Activated gamma-delta T cell treated with Interleukin-2 at 50 U/mL for 16 hours (primary cell): ENCODE measurements around the gene ARHGAP45.

Source experiments
- DNase-seq: peaks from one replicate; pipeline ENCODE4 v3.0.0-alpha.2; 2020

ARHGAP45 gene

GRCh38 chr19:1038978-1039645 is 27.9 kb upstream of the ARHGAP45 start:
- DNase-seq, result no peak

- DNase-seq, result peak; percentile 100
These were observed 27.1 kb upstream of the ARHGAP45 start, which contains the start of gene ABCA7 for GRCh38 chr19:1039646-1040475. TSS of gene ABCA7 (plus strand) at chr19:1040107. CDS start at chr19:1041362, 1,255 bp downstream.

GRCh38 chr19:1040476-1041271 is 26.3 kb upstream of the ARHGAP45 start:
- peak; percentile 87 for DNase-seq

- DNase-seq, result no peak
These were observed 25.6 kb upstream of the ARHGAP45 start for GRCh38 chr19:1041272-1041834.

GRCh38 chr19:1041835-1042685 is 24.9 kb upstream of the ARHGAP45 start:
- no peak for DNase-seq

- DNase-seq, result no peak
These were observed 24.1 kb upstream of the ARHGAP45 start for GRCh38 chr19:1042689-1043511.

GRCh38 chr19:1045247-1045603 is 21.7 kb upstream of the ARHGAP45 start:
- DNase-seq, result peak; percentile 42

GRCh38 chr19:1046117-1046626 is 20.8 kb upstream of the ARHGAP45 start:
- DNase-seq, result no peak

- DNase-seq, result no peak
These were observed 19.9 kb upstream of the ARHGAP45 start for GRCh38 chr19:1046836-1047695.

- no peak for DNase-seq
These were observed 19.2 kb upstream of the ARHGAP45 start for GRCh38 chr19:1047696-1048147.

- no peak for DNase-seq
These were observed 17.9 kb upstream of the ARHGAP45 start for GRCh38 chr19:1049106-1049505.

GRCh38 chr19:1049800-1050199 is 17.2 kb upstream of the ARHGAP45 start:
- DNase-seq, result no peak

GRCh38 chr19:1050989-1051788 is 15.8 kb upstream of the ARHGAP45 start:
- no peak for DNase-seq

GRCh38 chr19:1051791-1052190 is 15.2 kb upstream of the ARHGAP45 start:
- DNase-seq, result no peak

- no peak for DNase-seq
These were observed 14.5 kb upstream of the ARHGAP45 start for GRCh38 chr19:1052349-1052975.

- DNase-seq, result no peak
These were observed 13.5 kb upstream of the ARHGAP45 start for GRCh38 chr19:1053176-1054101.
